Measurements from ENCODE around the gene OPTC. TPM values are rescaled to one million over a fixed set of nuclear protein-coding genes. Genes with fewer than 3 reads are reported as not detected.

OPTC gene
- total and polyA plus RNA-seq, 11 donors: not detected

- no peak for DNase-seq
Observed at GRCh38 chr1:203524824-203525223, 30.9 kb downstream of the OPTC start.

GRCh38 chr1:203525685-203526084, 31.7 kb downstream of the OPTC start:
- ATAC-seq (no peak), DNase-seq (no peak)
- Histone ChIP-seq H3K4me3 (no peak overlapping the region), H3K36me3 (no peaks in the 10 kb centered on the region), H3K9me3 (no peaks in the 10 kb centered on the region), H3K27me3 (no peaks in the 10 kb centered on the region), H3K27ac (peak overlapping the region in 1 of 12 donors; percentile 41), H3K4me1 (peaks cover 0 to 36% (median 17%) of the 10 kb centered on the region in 12 donors)
- intact Hi-C loops (cut with DNase I): no loop called here
- no peak for TF ChIP-seq CTCF (IDR thresholded peaks at IDR 0.05)
- no peak for TF ChIP-seq POLR2A (IDR thresholded peaks at IDR 0.05)
- 96 to 100% (median 99%) methylated on average over 3 of the region's 3 CpGs for WGBS, 4 donors

More at GRCh38 chr1:203524824-203525223, 30.9 kb downstream of the OPTC start:
- Histone ChIP-seq H3K4me3 (no peak overlapping the region), H3K27ac (peak overlapping the region in 1 of 12 donors; percentile 8), H3K9me3 (no peaks in the 10 kb centered on the region), H3K4me1 (peaks cover 0 to 45% (median 20%) of the 10 kb centered on the region in 12 donors), H3K36me3 (no peaks in the 10 kb centered on the region), H3K27me3 (no peaks in the 10 kb centered on the region)
- intact Hi-C loops (cut with DNase I): loop anchor here in 1 of 10 donors (5.0 kb wide), 1 partner anchor 32 kb away; no protein-coding TSS in a partner anchor
- ATAC-seq: no peak
- no peak for TF ChIP-seq CTCF (IDR thresholded peaks at IDR 0.05)
- WGBS, 4 donors: 81 to 88% (median 87%) methylated on average over 4 of the region's 4 CpGs

GRCh38 chr1:203526130-203526529, 32.2 kb downstream of the OPTC start:
- H3K36me3 ChIP-seq: no peaks in the 10 kb centered on the region
- DNase-seq (no peak), ATAC-seq (no peak)
- TF ChIP-seq POLR2A (IDR thresholded peaks at IDR 0.05) (no peak), CTCF (IDR thresholded peaks at IDR 0.05) (no peak)
- no peaks in the 10 kb centered on the region for H3K9me3 ChIP-seq
- H3K4me3 ChIP-seq: no peak overlapping the region
- intact Hi-C loops (cut with DNase I): no loop called here
- 90 to 98% (median 96%) methylated on average over 5 of the region's 5 CpGs for WGBS, 4 donors
- H3K27ac ChIP-seq: peak overlapping the region in 1 of 12 donors; percentile 41
- H3K4me1 ChIP-seq: peaks cover 0 to 32% (median 17%) of the 10 kb centered on the region in 12 donors
- no peaks in the 10 kb centered on the region for H3K27me3 ChIP-seq

GRCh38 chr1:203526572-203526971, 32.6 kb downstream of the OPTC start:
- 74 to 83% (median 79%) methylated on average over 6 of the region's 6 CpGs for WGBS, 4 donors
- TF ChIP-seq POLR2A (IDR thresholded peaks at IDR 0.05) (no peak), CTCF (IDR thresholded peaks at IDR 0.05) (no peak)
- H3K36me3 ChIP-seq: no peaks in the 10 kb centered on the region
- intact Hi-C loops (cut with DNase I): no loop called here
- H3K27ac ChIP-seq: peak overlapping the region in 1 of 12 donors; percentile 41
- no peak for DNase-seq
- ATAC-seq: no peak
- H3K4me3 ChIP-seq: no peak overlapping the region
- H3K4me1 ChIP-seq: peaks cover 0 to 28% (median 14%) of the 10 kb centered on the region in 12 donors
- no peaks in the 10 kb centered on the region for H3K9me3 ChIP-seq
- H3K27me3 ChIP-seq: no peaks in the 10 kb centered on the region

Measured in heart left ventricle (tissue), 16 donors.